PFSK-1 (cell line): ENCODE measurements around the gene GBP7.

ENCODE experiments used
- FOXP2 ChIP-seq: optimal IDR thresholded peaks from 2 replicates; pipeline ENCODE3; 2011; ENCODE audit warnings: borderline replicate concordance, control low read depth, inconsistent platforms; ENCODE audit not compliant: insufficient read depth; ENCODE audit errors: extremely low read length, extremely low read depth
- POLR2AphosphoS5 ChIP-seq: IDR thresholded peaks from 2 replicates; pipeline ENCODE4 v1.6.1; 2012; ENCODE audit warnings: low read depth, mild to moderate bottlenecking, control low read depth, low read length, moderate library complexity
- REST ChIP-seq, 2 experiments: IDR thresholded peaks; 2 replicates each; pipeline versions ENCODE4 v1.6.1 to v1.8.0; 2011 to 2012; ENCODE audit warnings: low read depth in 2 of 2, low read length in 2 of 2, control low read depth in 1 of 2, inconsistent platforms in 1 of 2, mild to moderate bottlenecking in 1 of 2, moderate library complexity in 1 of 2; ENCODE audit not compliant: insufficient read depth in 1 of 2
- SIN3A ChIP-seq: IDR thresholded peaks from 2 replicates; pipeline ENCODE4 v1.6.1; 2012; ENCODE audit warnings: mild to moderate bottlenecking, low read length, moderate library complexity, borderline replicate concordance; ENCODE audit not compliant: insufficient read depth
- TAF1 ChIP-seq: IDR thresholded peaks from 2 replicates; pipeline ENCODE4 v1.6.1; 2012; ENCODE audit warnings: low read length, control low read depth, borderline replicate concordance; ENCODE audit not compliant: insufficient read depth

Gene GBP7

GRCh38 chr1:89179343-89179742 is 3.5 kb upstream of the GBP7 start:
- TF ChIP-seq TAF1 (no peak), REST (IDR thresholded peaks at IDR 0.05; ENCODE audit: insufficient read depth in 1 of 2, low read depth in 2 of 2, low read length in 2 of 2) (no peak)

DNA sequence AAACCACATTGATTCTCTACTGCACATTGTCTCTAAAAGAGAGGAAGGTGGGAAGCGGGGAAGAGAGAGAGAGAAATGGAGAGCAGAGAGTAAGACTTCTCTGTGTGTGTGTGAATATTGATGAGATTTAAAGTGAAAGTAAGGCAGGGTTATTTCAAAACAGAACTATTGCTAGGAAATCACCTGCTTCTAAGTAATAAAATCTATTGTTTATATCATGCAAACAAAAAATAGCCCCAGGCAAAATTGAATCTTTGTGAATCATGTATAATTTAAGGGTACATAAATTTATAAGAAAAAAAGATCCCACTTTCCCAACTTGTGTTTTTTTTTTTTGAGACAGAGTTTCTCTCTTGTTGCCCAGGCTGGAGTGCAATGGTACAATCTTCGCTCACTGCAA is 1.2 kb upstream of the GBP7 start:
- TF ChIP-seq REST (IDR thresholded peaks at IDR 0.05; ENCODE audit: insufficient read depth in 1 of 2, low read depth in 2 of 2, low read length in 2 of 2) (no peak), FOXP2 (no peak), SIN3A (no peak), POLR2AphosphoS5 (no peak), TAF1 (no peak)

GRCh38 chr1:89174491-89174890 is 1.3 kb downstream of the GBP7 start:
- no peak for TF ChIP-seq FOXP2
- TF ChIP-seq POLR2AphosphoS5: no peak
- no peak for TF ChIP-seq REST (IDR thresholded peaks at IDR 0.05; ENCODE audit: insufficient read depth in 1 of 2, low read depth in 2 of 2, low read length in 2 of 2)
- TF ChIP-seq TAF1: no peak
- no peak for TF ChIP-seq SIN3A

GRCh38 chr1:89172468-89173143 is 3.2 kb downstream of the GBP7 start:
- TF ChIP-seq FOXP2: no peak
- no peak for TF ChIP-seq REST (IDR thresholded peaks at IDR 0.05; ENCODE audit: insufficient read depth in 1 of 2, low read depth in 2 of 2, low read length in 2 of 2)
- no peak for TF ChIP-seq TAF1
- TF ChIP-seq POLR2AphosphoS5: no peak
- no peak for TF ChIP-seq SIN3A

GRCh38 chr1:89171067-89171438 is 4.8 kb downstream of the GBP7 start:
- TF ChIP-seq TAF1 (no peak), POLR2AphosphoS5 (no peak), SIN3A (no peak), REST (IDR thresholded peaks at IDR 0.05; ENCODE audit: insufficient read depth in 1 of 2, low read depth in 2 of 2, low read length in 2 of 2) (no peak), FOXP2 (no peak)
